WERI-Rb-1 (cell line): ENCODE data around the gene RERE.

Experiments used
- DNase-seq: peaks from one replicate; pipeline ENCODE4 v3.0.0-alpha.2; 2020
- H3K27ac ChIP-seq: fragments of 250-450 bp; sonication (Bioruptor Pico); 2 replicates; pipeline ENCODE4 v1.5.1; 2020; ENCODE audit warnings: mild to moderate bottlenecking, moderate library complexity
- H3K27me3 ChIP-seq: fragments of 250-450 bp; sonication (Bioruptor Pico); 2 replicates; pipeline ENCODE4 v1.5.1; 2021; ENCODE audit warnings: mild to moderate bottlenecking, low read depth, moderate library complexity; ENCODE audit not compliant: insufficient read depth, severe bottlenecking
- H3K36me3 ChIP-seq: fragments of 250-450 bp; sonication (Bioruptor Pico); 2 replicates; pipeline ENCODE4 v1.5.1; 2020; ENCODE audit warnings: mild to moderate bottlenecking, moderate library complexity
- H3K4me3 ChIP-seq: 2 replicates; pipeline ENCODE4 v1.5.1; 2011; ENCODE audit warnings: low read depth, mild to moderate bottlenecking, control low read depth, low read length
- H3K9me3 ChIP-seq: fragments of 250-450 bp; sonication (Bioruptor Pico); 2 replicates; pipeline ENCODE4 v1.5.1; 2021; ENCODE audit warnings: mild to moderate bottlenecking, moderate library complexity; ENCODE audit not compliant: severe bottlenecking
- TF ChIP-seq, protein P1 (sequence below): IDR thresholded peaks from 2 replicates; pipeline ENCODE4 v1.5.1; 2011; ENCODE audit warnings: low read depth, mild to moderate bottlenecking, control low read depth, inconsistent platforms, low read length

RERE gene

DNA sequence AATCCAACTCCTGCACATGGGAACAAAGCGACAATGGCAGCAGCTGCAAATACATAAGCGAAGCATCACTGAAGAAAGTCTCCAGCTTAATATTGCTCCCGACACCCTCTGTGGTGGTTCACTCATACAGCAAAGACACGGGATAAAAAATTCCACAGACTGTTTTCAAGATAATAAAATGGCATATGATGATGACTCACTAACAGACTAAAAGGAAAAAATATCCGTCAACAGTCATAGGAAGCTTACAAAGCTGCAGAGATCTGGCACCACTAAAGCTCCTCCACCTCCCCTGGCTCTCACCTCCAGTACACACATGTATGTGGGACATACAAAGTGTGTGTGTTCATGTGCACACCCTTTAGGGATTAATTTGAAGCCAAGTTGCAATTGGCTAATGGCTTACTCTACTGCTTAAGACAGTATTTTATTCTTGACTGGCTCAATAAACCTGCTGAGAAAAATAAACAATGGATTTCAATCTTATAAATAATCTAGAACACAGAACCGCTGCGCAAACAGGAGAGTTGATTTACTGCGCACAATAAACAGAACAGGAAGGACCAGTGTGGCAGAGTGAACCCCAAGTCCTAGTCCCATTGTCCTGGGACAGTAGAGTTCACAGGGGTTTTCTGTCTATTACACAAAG is 405.1 kb downstream of the RERE start:
- Histone ChIP-seq H3K9me3 (no peaks in the 10 kb centered on the region), H3K4me3 (no peak overlapping the region), H3K27me3 (no peaks in the 10 kb centered on the region), H3K36me3 (peaks cover 84% of the 10 kb centered on the region), H3K27ac (no peak overlapping the region)
- no peak for DNase-seq
- TF ChIP-seq, protein P1, sequence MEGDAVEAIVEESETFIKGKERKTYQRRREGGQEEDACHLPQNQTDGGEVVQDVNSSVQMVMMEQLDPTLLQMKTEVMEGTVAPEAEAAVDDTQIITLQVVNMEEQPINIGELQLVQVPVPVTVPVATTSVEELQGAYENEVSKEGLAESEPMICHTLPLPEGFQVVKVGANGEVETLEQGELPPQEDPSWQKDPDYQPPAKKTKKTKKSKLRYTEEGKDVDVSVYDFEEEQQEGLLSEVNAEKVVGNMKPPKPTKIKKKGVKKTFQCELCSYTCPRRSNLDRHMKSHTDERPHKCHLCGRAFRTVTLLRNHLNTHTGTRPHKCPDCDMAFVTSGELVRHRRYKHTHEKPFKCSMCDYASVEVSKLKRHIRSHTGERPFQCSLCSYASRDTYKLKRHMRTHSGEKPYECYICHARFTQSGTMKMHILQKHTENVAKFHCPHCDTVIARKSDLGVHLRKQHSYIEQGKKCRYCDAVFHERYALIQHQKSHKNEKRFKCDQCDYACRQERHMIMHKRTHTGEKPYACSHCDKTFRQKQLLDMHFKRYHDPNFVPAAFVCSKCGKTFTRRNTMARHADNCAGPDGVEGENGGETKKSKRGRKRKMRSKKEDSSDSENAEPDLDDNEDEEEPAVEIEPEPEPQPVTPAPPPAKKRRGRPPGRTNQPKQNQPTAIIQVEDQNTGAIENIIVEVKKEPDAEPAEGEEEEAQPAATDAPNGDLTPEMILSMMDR: no peak

DNA sequence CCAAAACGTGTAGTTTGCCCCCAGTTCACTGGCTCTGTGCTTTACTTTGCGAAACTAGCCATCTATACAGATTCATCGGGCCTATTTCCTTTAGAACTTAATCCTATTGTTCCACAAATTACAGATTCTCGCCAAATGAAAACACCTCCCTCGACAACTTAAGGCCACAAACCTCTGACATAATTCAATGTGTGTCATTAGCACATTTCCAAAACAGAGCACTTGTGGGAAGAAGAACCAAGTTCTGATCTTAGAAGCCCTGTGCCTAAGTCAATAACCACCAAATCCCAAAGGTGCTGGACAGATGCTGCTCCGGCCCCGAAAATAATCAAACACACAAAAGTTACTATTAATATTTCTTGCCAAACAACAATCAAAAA is 405.6 kb downstream of the RERE start:
- TF ChIP-seq, protein P1: no peak
- peaks cover 84% of the 10 kb centered on the region for H3K36me3 ChIP-seq
- no peak overlapping the region for H3K27ac ChIP-seq
- no peak for DNase-seq
- H3K9me3 ChIP-seq: no peaks in the 10 kb centered on the region
- no peaks in the 10 kb centered on the region for H3K27me3 ChIP-seq
- no peak overlapping the region for H3K4me3 ChIP-seq

DNA sequence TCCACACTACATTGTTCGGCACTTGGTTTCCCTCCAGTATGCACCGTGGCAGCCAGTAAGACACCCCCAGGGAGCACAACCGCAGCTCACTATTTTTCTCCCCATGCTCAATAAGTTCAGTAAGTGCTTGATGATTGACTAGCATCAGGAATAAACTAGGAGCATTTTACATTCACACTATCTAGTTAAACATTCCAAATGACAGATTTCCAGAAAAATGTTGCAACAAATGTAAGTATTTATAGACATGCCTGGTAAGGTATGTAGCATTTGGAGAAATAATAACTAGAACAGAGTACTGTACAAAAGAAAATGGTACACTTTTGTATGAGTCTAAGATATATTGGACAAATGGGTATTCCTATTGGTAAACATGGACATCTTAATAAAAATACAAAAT is 406.6 kb downstream of the RERE start:
- H3K36me3 ChIP-seq: peaks cover 87% of the 10 kb centered on the region
- H3K27ac ChIP-seq: no peak overlapping the region
- no peak for DNase-seq
- H3K4me3 ChIP-seq: no peak overlapping the region
- no peaks in the 10 kb centered on the region for H3K27me3 ChIP-seq
- H3K9me3 ChIP-seq: no peaks in the 10 kb centered on the region
- TF ChIP-seq, protein P1: no peak

DNA sequence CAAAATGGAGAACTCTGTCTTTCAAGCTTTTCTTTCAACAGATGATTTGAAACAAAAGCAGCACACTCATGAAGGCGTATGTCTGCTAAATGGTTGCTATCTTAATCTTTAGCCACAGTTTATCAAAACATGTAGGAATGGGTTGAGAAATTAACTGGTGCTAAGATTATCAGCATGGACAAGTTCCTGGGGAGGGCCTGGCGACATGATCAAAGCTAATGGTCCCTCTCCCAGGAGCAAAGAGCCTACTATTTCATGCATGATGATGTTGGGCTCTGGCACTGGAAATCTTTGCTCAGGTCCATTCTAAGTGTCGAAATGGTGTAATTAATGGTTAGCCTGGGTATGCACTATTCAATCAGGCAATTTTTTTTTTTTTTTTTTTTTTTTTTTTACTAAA is 407.8 kb downstream of the RERE start:
- Histone ChIP-seq H3K27ac (no peak overlapping the region), H3K36me3 (peaks cover 87% of the 10 kb centered on the region), H3K27me3 (no peaks in the 10 kb centered on the region), H3K9me3 (no peaks in the 10 kb centered on the region), H3K4me3 (no peak overlapping the region)
- no peak for DNase-seq
- TF ChIP-seq, protein P1: no peak

DNA sequence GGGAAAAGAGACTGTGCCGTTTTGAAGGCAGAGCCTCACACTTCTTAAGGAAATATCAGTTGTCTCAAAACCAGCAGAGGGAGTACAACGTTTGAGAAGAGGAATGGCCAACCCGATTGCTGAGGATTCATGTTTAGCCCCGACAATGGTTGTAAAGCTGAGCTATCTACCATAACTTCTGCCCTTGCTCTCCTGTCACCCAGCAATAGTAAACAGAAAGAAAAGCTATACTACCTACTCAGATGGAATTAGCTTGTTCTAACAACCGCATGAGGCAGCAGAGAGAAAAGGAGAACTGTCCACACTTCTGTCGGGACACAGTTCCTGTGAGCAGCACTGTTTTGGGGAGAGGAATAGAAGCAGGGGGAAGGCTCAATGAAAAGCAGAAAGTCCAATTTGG is 408.3 kb downstream of the RERE start:
- TF ChIP-seq, protein P1: no peak
- H3K4me3 ChIP-seq: no peak overlapping the region
- no peak overlapping the region for H3K27ac ChIP-seq
- H3K27me3 ChIP-seq: no peaks in the 10 kb centered on the region
- peaks cover 87% of the 10 kb centered on the region for H3K36me3 ChIP-seq
- no peaks in the 10 kb centered on the region for H3K9me3 ChIP-seq
- no peak for DNase-seq

DNA sequence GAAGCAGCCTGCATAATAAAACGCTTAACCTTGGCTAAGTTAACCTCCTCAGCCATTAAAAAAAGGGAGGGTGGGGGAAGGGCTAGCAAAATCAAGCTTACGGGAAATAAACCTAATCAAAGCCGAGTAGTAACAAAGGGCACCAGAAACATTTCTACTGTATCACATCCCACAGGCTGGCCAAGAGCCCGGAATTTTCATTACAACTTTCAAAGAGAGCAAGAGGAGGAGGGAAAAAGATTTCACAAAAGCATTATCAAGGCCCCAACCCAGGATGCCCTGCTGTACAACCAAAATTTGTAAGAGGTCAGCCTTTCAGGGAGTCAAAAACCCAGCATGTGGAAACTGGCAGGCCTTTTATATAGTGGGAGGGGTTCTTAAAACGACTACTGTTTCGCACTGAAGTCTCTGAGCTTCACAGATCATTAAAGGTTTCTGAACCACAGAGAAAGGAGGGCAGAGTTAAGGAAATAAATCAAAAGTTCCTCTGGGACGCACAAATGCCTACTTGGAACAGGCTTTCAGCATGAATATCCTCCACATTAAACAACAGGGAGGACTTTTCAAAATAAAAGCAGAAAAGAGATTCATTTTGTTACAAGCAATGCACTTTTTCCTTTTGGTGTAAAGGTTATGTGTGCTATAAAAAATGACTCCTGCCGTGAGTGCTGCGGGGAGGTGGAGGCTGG is 409.1 kb downstream of the RERE start:
- Histone ChIP-seq H3K4me3 (no peak overlapping the region), H3K9me3 (no peaks in the 10 kb centered on the region), H3K27me3 (no peaks in the 10 kb centered on the region), H3K27ac (no peak overlapping the region), H3K36me3 (peaks cover 81% of the 10 kb centered on the region)
- TF ChIP-seq, protein P1: no peak
- no peak for DNase-seq
